Cerebellar cortex (tissue), 1 donor: ENCODE data around the gene NOD1.
A peak's percentile ranks its signal among the peaks of the same experiment; 100 is the strongest.
"Not testable (repeated sequence)": the region's sequence is repeated elsewhere in the genome, so short reads cannot be mapped to it uniquely, and the experiment has no call there.

Experiments used
- DNase-seq: peaks from one replicate; pipeline ENCODE4 v3.0.0-alpha.2; 2015; ENCODE audit warnings: low spot score

The NOD1 gene, protein sequence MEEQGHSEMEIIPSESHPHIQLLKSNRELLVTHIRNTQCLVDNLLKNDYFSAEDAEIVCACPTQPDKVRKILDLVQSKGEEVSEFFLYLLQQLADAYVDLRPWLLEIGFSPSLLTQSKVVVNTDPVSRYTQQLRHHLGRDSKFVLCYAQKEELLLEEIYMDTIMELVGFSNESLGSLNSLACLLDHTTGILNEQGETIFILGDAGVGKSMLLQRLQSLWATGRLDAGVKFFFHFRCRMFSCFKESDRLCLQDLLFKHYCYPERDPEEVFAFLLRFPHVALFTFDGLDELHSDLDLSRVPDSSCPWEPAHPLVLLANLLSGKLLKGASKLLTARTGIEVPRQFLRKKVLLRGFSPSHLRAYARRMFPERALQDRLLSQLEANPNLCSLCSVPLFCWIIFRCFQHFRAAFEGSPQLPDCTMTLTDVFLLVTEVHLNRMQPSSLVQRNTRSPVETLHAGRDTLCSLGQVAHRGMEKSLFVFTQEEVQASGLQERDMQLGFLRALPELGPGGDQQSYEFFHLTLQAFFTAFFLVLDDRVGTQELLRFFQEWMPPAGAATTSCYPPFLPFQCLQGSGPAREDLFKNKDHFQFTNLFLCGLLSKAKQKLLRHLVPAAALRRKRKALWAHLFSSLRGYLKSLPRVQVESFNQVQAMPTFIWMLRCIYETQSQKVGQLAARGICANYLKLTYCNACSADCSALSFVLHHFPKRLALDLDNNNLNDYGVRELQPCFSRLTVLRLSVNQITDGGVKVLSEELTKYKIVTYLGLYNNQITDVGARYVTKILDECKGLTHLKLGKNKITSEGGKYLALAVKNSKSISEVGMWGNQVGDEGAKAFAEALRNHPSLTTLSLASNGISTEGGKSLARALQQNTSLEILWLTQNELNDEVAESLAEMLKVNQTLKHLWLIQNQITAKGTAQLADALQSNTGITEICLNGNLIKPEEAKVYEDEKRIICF

DNA sequence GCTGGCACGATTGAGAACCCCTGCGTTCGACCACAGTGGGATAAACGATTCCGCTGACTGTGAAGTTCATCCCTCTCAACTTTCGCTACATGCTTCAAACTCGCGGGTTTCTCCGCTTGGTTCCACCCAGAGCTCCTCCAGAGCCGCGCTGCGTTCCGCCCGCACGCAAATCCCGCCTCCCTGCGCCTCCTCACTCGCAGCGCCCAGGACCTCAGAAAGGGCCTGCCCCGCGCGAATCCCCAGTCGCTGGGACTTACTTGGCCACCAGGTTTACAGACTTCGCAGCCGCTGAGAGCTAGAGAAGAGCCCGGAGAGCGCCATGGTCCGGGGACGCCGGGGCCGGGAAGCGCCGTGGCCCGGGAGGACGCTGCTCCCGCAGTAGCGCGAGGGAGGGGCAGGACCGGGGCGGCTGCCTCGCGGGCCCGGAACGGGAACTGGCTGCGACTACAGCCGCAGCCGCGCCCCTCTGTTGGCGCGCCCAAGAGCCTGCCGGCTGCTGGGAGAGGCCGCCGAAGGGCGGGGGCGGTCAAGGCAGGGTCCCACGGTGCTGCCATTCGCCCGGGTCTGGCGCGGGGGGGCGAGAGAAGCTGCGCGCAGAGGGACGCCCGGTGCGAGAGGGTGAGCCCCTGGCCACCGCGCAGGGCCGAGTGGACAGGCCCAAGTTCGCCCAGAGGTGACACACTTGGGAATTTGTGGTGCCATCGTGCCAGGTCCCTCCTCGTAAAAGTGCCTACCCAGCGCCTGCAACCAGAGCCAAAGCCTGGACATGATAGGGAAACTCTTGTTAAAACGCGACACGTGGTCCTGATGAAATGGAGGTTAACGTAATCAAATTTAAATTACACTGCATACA is at the start of gene NOD1:
TSS of gene NOD1 (minus strand) at position 436 of the 853 bp plus-strand sequence. CDS start 21,863 bp downstream, outside the sequence.
- peak; percentile 57 for DNase-seq

DNA sequence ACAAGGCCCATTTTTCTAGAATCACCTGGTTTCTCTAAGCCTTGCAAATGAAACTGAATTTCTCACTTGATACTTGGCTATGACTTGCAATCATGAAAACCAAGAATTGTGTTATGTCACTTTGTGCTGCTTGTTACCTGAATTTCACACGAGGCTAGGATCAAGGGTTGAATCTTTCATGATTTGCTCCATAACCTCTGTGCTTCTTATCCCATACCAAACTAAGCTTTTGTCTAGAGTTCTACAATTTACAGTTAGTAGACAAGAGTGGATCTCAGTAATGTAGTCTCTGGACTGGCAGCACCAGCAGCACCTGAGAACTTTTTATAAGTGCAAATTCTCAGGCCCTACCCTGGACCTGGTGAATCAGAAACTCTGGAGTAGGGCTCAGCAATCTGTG is 48.7 kb upstream of the NOD1 start:
- DNase-seq: not testable (repeated sequence)

DNA sequence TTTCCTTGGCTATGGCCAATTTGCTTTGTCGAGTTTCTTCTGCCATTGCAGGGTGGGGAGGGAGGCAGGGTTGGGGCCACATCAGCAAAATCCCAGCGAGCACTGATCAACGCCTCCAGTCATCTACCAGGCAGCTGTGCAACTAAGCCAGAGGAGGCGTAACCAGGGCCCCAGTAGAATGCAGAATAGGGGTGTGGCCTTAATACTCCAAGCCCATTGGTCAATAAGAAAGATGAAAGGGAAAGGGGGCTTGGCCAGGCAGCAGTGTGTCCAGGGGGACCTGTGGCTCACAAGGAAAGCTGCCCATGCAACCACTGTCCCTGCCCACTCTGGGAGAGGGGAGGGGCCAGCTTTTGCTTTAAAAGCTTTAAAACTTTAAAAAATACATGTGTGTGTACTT is 47.6 kb upstream of the NOD1 start:
- no peak for DNase-seq

DNA sequence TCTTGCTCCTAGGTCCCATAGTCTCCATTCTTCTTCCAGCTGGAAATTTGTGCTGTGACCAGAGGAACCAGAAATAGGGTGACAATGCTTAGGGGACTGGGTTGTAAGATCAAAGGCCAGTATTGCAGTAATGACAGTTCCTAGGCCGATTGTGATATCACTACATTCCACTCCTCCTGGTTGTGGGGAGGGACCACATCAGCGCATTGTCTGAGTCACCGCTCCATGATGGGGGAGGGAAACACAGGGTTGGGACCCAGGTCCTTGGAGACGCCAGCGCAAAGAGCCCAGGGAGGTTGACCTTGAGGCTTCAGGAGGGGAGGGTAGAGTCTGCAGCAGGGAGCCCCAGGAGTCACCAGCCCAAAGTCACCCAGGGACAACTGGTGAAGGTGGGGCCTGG is 46.8 kb upstream of the NOD1 start:
- DNase-seq: no peak

DNA sequence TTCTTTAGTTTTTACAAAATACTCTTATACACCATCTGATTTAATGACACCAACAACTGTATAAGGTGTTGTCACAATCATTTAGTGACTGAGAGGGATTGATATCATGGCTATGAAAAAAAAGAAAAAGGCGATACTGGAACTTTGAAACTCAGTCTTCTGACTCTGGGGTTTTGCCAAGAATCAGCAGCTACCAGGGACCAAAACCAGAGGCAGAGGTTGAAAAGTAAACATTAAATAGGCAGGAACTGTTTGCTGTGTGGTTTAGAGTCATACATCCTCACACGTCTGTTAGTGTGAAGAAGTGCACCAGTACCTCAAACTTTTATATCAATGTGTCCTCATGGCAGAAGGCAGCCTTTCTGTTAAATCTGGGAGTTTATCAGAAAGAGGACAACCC is 46.0 kb upstream of the NOD1 start:
- DNase-seq: no peak

DNA sequence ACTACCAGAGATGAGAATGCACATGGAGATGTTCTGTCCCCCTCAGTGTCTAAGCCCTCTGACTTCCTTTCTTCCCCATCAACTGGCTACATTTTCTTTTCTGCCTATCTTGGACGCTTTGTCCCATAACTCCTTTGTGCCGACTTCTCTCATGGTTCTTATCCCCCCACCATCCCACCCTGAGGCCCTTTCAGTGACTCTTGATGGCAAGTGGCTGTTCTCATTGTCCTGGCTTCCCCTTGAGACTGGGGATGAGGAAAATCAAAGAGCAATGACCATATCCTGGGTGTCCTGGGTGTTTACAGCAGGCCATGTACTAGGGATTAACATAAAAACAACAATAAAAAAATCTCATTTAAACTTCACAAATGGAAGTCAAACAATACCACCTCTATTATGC is 44.9 kb upstream of the NOD1 start:
- DNase-seq: no peak

DNA sequence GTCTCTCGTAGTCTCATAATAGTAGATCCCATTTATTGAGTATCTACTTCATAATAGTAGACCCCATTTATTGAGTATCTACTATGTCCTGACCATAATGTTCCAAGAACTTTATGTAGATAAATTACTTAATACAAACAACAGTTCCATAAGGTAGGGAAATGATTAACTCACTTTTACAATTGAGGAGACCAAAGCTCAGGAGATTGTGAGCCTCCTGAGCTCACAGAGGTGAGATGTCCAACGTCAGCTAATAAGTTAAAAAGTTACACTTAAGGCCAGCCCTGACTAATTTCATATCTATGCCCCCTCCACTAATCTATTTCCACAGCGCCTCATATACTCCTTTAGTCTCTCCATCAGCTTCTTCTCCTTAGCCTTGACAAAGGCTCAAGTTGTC is 43.6 kb upstream of the NOD1 start:
- DNase-seq: no peak

DNA sequence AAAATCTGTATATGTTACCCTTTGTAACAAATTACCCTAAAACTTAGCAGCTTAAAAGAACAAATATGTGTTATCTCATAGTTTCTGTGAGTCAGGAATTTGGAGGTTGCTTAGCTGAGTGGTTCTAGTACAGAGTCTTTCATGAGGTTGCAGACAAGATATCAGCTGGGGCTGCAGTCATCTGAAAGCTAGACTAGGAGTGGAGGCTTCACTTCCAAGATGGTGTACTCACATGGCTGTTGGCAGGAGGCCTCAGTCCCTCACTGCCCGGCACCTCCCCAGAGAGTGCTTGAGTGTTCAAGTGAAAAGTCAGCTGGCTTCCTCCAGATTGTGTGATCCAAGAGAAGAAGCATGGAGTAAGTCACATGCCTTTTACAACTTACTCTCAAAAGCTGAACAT is 42.9 kb upstream of the NOD1 start:
- DNase-seq: no peak

DNA sequence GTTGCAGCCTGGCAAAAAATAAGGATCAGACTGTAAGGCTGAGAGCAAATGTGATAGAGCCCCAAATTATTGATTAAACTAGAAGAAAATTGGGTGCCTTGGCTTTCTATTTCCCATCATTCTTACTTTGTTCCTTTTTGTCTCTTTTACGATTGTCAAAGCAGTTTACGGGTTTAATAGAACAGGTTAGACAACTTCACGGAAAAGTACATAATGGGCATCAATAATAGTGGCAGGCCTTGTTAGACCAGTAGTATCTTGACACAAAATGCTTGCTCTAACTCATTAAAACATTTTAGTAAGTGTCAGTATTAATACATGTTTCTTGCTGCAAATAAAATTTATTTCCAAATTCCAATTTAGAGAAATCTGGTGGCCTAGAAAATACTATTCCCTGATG is 40.5 kb upstream of the NOD1 start:
- no peak for DNase-seq

DNA sequence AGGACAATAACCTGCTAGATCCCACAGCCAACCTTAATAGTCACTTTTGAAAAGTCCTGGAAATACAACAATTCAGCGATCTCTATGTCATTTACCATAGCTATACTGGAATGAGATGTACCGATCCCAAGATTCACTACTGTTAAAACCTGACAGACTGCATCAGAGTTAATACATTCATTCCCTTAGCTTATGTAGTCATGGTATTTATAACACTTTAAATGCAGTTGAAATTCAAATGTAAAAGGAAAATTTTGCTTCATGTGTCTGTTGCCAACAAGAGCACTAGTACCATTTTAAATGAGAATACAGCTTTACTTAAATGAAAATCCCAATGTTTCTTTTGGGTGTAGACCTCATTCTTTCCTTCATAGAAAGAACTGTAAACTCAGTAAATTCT is 37.2 kb upstream of the NOD1 start:
- DNase-seq: no peak

DNA sequence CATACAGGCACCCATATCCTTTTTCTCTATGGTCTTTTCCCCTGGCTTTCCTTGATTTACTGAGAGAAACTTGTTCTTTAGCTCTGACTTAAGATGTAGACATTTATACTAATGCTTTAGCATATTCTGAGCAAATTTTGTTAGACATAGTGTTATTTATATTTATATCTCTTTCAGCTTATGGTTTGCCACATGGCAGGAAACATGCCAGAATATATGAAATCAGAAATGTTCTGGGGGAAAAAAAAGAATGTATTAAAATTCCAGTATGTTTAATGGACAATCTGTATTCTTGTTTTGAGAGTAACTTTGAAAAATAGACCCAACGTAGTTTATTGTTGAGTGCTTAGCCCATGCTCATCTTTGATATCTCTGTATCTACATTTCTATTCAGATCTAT is 36.2 kb upstream of the NOD1 start:
- no peak for DNase-seq

DNA sequence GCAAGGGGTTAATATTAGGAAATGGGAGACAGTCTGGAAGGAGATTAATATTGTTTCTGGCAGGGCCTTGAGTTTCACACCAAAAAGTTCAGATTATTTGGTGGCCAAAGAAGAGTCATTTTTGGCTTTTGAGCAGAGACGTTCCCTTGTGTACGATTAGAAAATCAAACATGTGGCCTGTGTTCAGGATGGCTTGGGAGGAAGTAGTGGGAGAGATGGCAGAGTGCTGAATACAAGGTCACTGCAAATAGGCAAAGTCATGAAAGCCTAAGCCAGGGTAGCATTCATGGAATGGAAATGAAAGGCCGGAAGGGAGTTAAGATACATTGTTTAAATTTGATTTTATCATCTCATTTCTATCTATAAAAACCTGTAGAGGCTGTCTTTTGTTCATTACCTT is 35.6 kb upstream of the NOD1 start:
- DNase-seq: no peak

DNA sequence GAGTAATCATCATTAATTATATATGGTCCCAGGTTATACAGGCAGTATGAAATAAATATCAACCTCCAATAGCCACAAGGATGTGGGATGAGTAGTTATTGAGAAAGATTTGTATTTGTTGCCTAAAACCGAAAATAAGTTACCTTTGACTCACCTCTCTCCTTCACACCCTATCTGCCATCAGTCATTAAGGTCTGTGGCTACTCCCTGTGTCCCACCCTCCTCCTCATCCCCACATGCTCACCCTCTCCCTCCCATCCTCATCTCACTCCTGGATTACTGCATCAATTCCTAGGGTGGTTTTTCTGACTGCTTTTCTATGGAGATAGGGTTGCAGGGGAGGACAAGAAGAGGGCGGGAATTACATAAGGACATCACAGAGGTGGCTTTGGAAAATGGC is 35.2 kb upstream of the NOD1 start:
- no peak for DNase-seq

DNA sequence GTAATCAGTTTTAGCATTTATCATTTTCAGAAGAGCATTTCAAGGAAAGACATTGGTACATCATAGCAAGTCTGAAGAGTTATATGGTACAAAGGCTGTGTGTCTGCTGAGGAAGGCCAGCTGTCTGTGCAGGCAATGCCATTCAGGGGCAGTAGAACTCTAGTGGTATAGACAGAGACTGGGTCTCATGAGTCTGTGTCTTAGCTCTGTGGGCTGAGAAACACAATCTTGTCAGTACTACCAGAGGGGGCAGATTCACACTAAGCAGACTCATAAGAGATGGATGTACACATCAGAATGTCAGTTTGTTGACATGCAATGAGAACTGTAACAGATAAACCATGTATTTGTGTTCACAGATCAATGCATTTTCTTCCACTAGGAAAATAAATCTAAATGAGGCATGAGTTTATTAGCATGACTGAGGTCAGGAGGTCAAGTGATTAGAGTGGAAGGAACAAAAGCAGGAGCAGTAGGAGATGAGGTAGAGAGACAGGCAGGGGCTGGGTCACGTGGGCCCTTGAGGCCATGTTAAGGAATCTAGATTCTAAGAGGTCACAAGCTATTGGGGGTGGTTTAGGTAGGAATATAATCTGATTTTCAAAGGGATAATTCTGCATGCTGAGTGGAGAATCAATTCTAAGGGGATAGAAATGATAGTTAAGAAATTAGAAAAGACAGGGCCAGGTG is 33.5 kb upstream of the NOD1 start:
- no peak for DNase-seq

DNA sequence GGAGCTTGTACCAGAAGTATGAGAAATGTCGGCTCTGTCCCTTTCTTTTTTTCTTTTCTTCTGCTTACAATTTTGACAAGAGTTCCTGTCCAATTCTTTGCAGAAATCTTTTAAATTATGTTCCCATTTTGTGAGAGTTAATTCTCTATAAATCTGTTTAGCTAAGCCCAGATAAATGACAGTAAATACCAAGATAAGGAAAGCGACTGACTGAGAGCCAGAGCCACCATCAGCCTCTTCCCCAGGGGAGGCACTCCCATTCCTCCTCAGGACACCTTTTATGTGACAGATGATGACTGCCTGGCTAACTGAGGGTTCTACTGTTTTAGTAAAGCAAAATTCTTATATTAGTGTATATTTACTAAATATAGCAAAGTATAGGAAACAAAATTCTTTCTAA is 32.9 kb upstream of the NOD1 start:
- no peak for DNase-seq

DNA sequence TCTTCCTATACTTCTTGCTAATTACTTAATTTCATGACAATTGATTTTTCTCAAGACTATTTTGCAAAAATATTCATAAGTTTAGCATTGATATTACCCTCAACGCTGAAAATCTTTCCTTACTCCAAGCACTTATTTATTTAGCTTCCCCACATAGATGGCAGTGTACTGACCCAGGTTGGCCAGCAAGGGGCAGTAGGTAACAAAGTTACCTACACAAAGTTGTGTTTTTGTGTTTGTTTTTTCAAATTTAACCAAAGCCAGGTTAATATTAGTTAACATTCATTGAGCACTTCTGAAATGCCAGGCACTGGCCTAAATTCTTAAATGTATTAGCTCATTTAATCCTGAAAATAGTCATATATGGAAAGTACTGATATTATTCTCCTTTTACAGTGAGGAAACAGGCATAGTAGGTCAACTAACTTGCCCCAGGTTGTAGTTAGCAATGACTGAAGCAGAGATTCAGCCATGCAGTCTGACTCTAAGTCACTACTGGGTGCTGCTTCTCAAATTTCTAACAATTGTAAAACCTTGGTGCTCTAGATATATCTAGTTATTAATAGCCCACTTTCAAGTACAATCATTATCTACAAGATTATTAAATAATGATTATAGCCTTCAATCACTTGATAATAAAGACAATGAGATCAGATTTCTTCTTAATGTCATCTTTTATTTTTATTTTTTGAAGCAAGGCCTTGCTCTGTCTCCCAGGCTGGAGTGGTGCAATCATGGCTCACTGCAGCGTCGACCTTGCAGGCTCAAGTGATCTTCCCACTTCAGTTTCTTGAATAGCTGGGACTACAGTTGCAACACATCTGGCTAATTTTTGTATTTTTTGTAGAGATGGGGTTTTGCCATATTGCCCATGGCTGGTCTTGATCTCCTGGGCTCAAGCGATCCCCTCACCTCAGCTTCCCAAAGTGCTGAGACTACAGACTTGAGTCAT is 31.8 kb upstream of the NOD1 start:
- peak; percentile 42 for DNase-seq

DNA sequence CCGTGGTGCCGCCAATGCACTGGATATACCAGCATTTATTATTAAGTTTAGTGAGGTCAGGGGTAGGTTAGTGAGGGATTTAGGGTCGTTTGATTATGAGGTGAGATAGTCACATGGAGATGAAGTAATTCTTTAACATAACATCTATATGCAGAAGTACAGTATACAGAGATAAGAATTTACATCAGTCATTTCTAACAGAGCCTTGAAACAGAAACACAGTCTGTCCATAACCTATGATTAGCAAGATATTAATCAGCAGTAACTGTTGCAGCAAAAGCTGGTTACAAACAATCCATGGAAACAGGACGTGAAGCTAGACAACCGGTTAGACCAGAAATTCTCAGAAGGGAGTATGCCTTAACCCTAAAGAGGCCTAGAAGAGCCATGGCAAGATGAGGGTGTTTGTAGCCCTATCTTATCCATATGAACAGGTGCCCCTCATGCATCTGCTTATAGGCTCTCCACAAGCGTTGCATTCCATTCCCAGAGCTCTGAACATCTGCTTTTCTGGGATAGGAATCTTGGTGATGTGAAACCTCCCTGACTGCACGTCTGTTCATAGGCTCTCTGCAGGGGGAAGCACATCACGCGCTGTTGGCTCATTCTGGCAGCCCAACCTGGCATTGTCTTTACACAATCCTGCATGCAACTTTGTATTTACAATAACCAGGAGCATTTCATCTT is 30.7 kb upstream of the NOD1 start:
- not testable (repeated sequence) for DNase-seq

DNA sequence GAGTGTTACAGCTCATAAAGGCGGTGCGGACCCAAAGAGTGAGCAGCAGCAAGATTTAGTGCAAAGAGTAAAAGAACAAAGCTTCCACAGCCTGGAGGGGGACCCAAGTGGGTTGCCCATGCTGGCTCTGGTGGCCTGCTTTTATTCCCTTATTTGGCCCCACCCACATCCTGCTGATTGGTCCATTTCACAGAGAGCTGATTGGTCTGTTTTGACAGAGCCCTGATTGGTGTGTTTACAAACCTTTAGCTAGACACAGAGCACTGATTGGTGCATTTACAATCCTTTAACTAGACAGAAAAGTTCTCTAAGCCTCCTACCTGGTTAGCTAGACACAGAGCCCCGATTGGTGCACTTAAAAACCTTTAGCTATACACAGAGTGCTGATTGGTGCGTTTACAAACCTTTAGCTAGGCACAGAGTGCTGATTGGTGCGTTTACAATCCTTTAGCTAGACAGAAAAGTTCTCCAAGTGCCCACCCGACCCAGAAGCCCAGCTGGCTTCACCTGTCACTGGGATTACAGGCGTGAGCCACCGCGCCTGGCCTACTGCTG is 28.8 kb upstream of the NOD1 start:
- not testable (repeated sequence) for DNase-seq

DNA sequence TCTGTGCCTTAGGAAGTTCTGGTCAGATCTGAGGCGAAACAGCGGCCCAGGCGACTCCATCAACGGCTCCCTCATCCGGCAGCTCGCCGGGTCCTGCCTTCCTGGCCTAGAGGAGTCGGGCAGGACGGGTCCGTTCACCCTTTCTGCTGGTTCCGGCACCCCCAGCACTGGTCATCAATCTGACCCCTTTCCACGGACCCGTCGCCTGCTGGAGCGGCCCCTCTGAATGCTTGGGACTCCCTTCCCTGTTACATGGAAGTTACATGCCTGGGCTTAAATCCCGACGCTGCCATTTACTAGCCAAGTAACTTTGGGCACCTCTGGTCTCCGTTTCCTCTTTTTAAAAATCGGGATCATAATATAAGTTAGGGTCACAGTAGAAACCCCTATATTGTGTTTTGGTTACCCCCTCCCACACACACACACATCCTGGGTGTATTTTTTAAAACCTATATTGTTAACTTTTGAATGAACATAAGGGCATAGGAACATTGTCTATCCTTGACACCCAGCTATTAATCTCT is 26.7 kb upstream of the NOD1 start:
- DNase-seq: no peak
